Measurements from ENCODE around the gene TDRD6. TPM values are rescaled to one million over a fixed set of nuclear protein-coding genes. Genes with fewer than 3 reads are reported as not detected.
"Not testable (repeated sequence)": the region's sequence is repeated elsewhere in the genome, so short reads cannot be mapped to it uniquely, and the experiment has no call there.

TDRD6 gene
- total RNA-seq, 1 donor from 2014 or later, result not detected

DNA sequence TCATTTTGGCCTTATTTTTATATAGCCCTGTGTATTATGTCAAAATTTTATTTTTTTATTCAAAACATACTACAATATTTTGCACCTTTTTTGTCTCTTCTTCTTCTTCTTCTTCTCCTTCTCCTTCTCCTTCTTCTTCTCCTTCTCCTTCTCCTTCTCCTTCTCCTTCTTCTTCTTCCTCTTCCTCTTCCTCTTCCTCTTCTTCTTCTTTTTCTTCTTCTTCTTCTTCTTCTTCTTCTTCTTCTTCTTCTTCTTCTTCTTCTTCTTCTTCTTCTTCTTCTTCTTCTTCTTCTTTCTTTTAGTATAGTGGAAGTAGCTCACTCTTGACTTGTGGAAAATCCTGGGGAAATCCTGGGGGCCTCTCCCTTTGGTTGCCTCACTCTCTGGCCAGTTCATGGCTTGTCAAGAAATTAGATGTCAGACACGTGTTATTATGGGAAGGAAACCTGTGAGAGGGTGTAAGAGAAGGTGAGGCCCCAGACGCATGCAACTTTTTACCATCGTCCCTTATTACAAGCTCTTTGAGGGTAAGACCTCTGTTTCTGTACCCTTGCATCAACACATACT lies 56.6 kb downstream of the TDRD6 start:
- H3K4me3 Mint-ChIP-seq; H3K36me3 Mint-ChIP-seq (ENCODE audit: low read depth); H3K27ac Mint-ChIP-seq; H3K27me3 Mint-ChIP-seq; H3K9me3 Mint-ChIP-seq; DNase-seq; intact Hi-C loops (cut with micrococcal nuclease); H3K4me1 Mint-ChIP-seq: not testable (repeated sequence)

- Mint-ChIP-seq H3K27ac (no peak overlapping the region), H3K36me3 (ENCODE audit: low read depth) (no peaks in the 10 kb centered on the region), H3K9me3 (no peaks in the 10 kb centered on the region), H3K4me3 (no peak overlapping the region), H3K27me3 (no peaks in the 10 kb centered on the region), H3K4me1 (no peaks in the 10 kb centered on the region)
- intact Hi-C loops (cut with micrococcal nuclease), result no loop called here
- no peak for DNase-seq
Observed at GRCh38 chr6:46745973-46746372, 58.3 kb downstream of the TDRD6 start.

GRCh38 chr6:46746696-46747095 lies 59.0 kb downstream of the TDRD6 start, which contains the start of gene ANKRD66:
TSS of gene ANKRD66 (plus strand) at chr6:46746933. CDS start at chr6:46751949, 5,016 bp downstream.
- DNase-seq, result peak; percentile 6
- H3K9me3 Mint-ChIP-seq, result no peaks in the 10 kb centered on the region
- H3K36me3 Mint-ChIP-seq (ENCODE audit: low read depth), result no peaks in the 10 kb centered on the region
- H3K4me1 Mint-ChIP-seq, result no peaks in the 10 kb centered on the region
- H3K4me3 Mint-ChIP-seq, result no peak within 1 kb of the TSS
- intact Hi-C loops (cut with micrococcal nuclease), result no loop called here
- H3K27me3 Mint-ChIP-seq, result no peaks in the 10 kb centered on the region
- no peak within 1 kb of the TSS for H3K27ac Mint-ChIP-seq

- no peak for DNase-seq
- Mint-ChIP-seq H3K27ac (no peak overlapping the region), H3K36me3 (ENCODE audit: low read depth) (no peaks in the 10 kb centered on the region), H3K4me3 (no peak overlapping the region), H3K9me3 (no peaks in the 10 kb centered on the region), H3K4me1 (no peaks in the 10 kb centered on the region), H3K27me3 (no peaks in the 10 kb centered on the region)
- intact Hi-C loops (cut with micrococcal nuclease), result no loop called here
Observed at GRCh38 chr6:46748940-46749503, 61.3 kb downstream of the TDRD6 start.

- no peaks in the 10 kb centered on the region for H3K9me3 Mint-ChIP-seq
- intact Hi-C loops (cut with micrococcal nuclease), result no loop called here
- H3K27ac Mint-ChIP-seq, result no peak overlapping the region
- no peaks in the 10 kb centered on the region for H3K36me3 Mint-ChIP-seq (ENCODE audit: low read depth)
- no peak overlapping the region for H3K4me3 Mint-ChIP-seq
- no peaks in the 10 kb centered on the region for H3K4me1 Mint-ChIP-seq
- H3K27me3 Mint-ChIP-seq, result no peaks in the 10 kb centered on the region
- DNase-seq, result no peak
Observed at GRCh38 chr6:46749731-46750130, 62.0 kb downstream of the TDRD6 start.

DNA sequence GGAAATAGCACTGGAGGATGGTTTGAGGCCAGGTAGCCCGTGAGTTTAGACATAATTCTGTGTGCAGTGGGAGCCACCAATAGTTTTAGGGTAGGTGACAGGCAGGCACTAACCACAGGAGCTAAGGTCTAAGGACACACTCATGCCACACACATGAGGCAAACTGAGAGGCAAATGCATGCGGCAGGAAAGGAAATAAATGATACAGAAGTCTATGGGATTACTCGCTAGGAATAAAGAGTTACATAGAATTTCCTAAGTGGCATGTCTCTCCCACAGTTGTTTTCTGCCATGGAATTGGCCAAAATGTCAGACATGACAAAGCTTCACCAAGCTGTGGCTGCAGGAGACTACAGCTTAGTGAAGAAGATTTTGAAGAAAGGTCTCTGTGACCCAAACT lies 64.0 kb downstream of the TDRD6 start:
- Mint-ChIP-seq H3K4me3 (no peak overlapping the region), H3K27me3 (no peaks in the 10 kb centered on the region), H3K4me1 (no peaks in the 10 kb centered on the region), H3K9me3 (no peaks in the 10 kb centered on the region), H3K36me3 (ENCODE audit: low read depth) (no peaks in the 10 kb centered on the region), H3K27ac (no peak overlapping the region)
- intact Hi-C loops (cut with micrococcal nuclease), result no loop called here
- DNase-seq, result no peak

Other genes with a start within 250 kb of the TDRD6 start
- gene RCAN2, start 196.4 kb upstream of the TDRD6 start, total RNA-seq, result 0.07 and 0.21 TPM in 2 replicates
- gene CYP39A1, start 35.1 kb upstream of the TDRD6 start, total RNA-seq, result not detected in 2 replicates
- 0.07 and 0.28 TPM in 2 replicates for gene SLC25A27, start 34.9 kb upstream of the TDRD6 start, total RNA-seq
- not detected in 2 replicates for gene PLA2G7, start 47.5 kb downstream of the TDRD6 start, total RNA-seq
- not detected in 2 replicates for gene ANKRD66, start 59.0 kb downstream of the TDRD6 start, total RNA-seq
- not detected in 2 replicates for gene MEP1A, start 105.5 kb downstream of the TDRD6 start, total RNA-seq
- gene ADGRF5, start 234.1 kb downstream of the TDRD6 start, total RNA-seq, result not detected in 2 replicates